Neural crest cell (in vitro differentiated cells): ENCODE results near the gene RPA3. TPM values are rescaled to one million over a fixed set of nuclear protein-coding genes. Genes with fewer than 3 reads are reported as not detected.

Experiments
- DNase-seq: peaks from one replicate; pipeline ENCODE4 v3.0.0; 2021; ENCODE audit warnings: low read depth, mixed read lengths, low spot score
- H3K27ac Mint-ChIP-seq: one replicate; pipeline ENCODE4 v1.8.0; 2021; ENCODE audit warnings: mild to moderate bottlenecking, mixed read lengths; ENCODE audit not compliant: unreplicated experiment
- H3K27me3 Mint-ChIP-seq: 2 replicates; pipeline ENCODE4 v1.8.0; 2021; ENCODE audit warnings: low read depth, mild to moderate bottlenecking, mixed read lengths
- H3K36me3 Mint-ChIP-seq: 2 replicates; pipeline ENCODE4 v1.8.0; 2021; ENCODE audit warnings: low read depth, mild to moderate bottlenecking, mixed read lengths
- H3K4me1 Mint-ChIP-seq: 2 replicates; pipeline ENCODE4 v1.8.0; 2021; ENCODE audit warnings: mixed read lengths
- H3K4me3 Mint-ChIP-seq: one replicate; pipeline ENCODE4 v1.8.0; 2021; ENCODE audit warnings: mild to moderate bottlenecking, mixed read lengths
- H3K9me3 Mint-ChIP-seq: 2 replicates; pipeline ENCODE4 v1.8.0; 2021; ENCODE audit warnings: mixed read lengths
- total RNA-seq: library from RNA; stranded (reverse); gene quantifications from 2 replicates; pipeline ENCODE4 v1.2.1, GENCODE V29; 2021
- TF ChIP-seq, protein P1 (sequence below): fragments of 200-600 bp; sonication (generic); conservative IDR thresholded peaks from 2 replicates; pipeline ENCODE4 v1.5.0; 2021; ENCODE audit warnings: antibody characterized with exemption, mild to moderate bottlenecking

RPA3 gene
- total RNA-seq, 1 donor from 2014 or later: 78.8 TPM

DNA sequence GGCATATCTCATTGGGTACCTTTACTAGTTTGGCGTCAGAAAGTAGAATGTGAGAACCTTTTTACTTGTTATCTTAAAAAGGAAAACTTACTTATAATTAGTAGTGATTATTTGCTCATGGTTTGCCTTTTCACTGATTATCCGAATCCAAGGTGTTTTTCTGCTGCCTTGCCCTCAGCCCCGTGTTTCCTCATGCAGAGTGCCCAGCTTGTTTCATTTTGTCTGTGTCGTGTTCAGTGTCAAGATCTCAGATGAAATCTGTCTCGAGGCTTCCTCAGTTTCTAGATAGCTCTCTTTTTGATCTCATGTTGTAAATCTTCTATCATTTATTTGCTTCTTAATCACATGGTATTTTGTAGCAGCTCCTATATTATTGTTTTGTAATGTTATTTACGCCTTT, 30.1 kb downstream of the RPA3 start:
- Mint-ChIP-seq H3K9me3 (no peaks in the 10 kb centered on the region), H3K27me3 (no peaks in the 10 kb centered on the region), H3K4me3 (no peak overlapping the region), H3K4me1 (peaks cover 11% of the 10 kb centered on the region), H3K36me3 (no peaks in the 10 kb centered on the region), H3K27ac (no peak overlapping the region)
- no peak for DNase-seq
- TF ChIP-seq, protein P1, sequence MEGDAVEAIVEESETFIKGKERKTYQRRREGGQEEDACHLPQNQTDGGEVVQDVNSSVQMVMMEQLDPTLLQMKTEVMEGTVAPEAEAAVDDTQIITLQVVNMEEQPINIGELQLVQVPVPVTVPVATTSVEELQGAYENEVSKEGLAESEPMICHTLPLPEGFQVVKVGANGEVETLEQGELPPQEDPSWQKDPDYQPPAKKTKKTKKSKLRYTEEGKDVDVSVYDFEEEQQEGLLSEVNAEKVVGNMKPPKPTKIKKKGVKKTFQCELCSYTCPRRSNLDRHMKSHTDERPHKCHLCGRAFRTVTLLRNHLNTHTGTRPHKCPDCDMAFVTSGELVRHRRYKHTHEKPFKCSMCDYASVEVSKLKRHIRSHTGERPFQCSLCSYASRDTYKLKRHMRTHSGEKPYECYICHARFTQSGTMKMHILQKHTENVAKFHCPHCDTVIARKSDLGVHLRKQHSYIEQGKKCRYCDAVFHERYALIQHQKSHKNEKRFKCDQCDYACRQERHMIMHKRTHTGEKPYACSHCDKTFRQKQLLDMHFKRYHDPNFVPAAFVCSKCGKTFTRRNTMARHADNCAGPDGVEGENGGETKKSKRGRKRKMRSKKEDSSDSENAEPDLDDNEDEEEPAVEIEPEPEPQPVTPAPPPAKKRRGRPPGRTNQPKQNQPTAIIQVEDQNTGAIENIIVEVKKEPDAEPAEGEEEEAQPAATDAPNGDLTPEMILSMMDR: no peak

DNA sequence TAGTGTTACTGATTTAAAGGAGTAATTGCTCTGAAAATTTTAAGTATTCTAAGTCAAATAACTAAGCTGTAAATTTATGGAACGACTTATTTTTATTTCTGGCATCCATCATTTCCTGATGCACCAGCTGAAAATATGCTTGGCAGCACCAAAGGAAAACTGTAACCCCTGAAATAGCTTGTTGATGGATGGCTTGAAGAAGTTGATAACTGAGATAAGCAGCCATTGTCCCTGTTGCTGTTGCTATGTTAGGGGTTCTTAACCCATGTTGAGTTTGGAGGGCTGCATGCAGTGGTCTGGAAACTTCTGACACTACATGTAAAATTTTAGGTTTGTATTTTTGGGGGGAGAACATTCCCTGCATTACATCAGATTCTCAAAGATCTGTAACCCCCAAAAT, 30.6 kb downstream of the RPA3 start:
- no peaks in the 10 kb centered on the region for H3K9me3 Mint-ChIP-seq
- TF ChIP-seq, protein P1: no peak
- no peak overlapping the region for H3K4me3 Mint-ChIP-seq
- no peak for DNase-seq
- no peaks in the 10 kb centered on the region for H3K36me3 Mint-ChIP-seq
- no peak overlapping the region for H3K27ac Mint-ChIP-seq
- peaks cover 11% of the 10 kb centered on the region for H3K4me1 Mint-ChIP-seq
- H3K27me3 Mint-ChIP-seq: no peaks in the 10 kb centered on the region

DNA sequence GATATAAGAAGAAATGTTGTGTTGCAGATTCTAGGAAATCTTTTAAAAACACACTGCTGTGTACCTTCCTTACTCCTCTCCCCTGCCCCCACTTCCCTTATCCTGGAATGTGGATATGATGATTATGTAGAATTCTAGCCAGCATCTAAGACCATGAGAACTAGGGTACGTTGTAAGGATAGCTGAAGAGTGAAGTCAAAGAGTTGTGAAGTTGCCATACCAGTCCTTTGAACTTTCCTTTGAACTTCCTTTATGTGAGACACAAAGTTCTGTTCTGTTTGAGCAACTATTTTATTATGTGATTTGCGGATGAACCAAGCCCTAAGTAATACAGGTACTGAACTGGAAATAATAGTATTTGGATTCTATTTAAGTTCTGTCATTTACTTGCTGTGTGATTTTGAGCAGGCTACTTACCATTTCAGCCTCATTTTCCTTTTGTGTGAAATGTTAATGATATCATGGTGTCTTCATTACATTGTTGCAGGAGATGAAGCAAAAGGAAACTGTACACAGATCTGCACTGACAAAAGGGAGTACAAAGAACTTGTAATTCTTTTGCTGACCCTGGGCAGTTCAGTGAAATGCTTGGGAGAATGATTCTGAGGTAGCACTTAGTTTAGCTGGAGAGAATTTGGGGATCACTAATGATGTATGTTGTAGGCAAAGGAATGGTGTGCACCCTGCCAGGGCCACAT, 31.4 kb downstream of the RPA3 start:
- DNase-seq: no peak
- Mint-ChIP-seq H3K4me1 (peaks cover 11% of the 10 kb centered on the region), H3K4me3 (no peak overlapping the region), H3K27ac (no peak overlapping the region), H3K36me3 (no peaks in the 10 kb centered on the region), H3K27me3 (no peaks in the 10 kb centered on the region), H3K9me3 (no peaks in the 10 kb centered on the region)
- TF ChIP-seq, protein P1: no peak

DNA sequence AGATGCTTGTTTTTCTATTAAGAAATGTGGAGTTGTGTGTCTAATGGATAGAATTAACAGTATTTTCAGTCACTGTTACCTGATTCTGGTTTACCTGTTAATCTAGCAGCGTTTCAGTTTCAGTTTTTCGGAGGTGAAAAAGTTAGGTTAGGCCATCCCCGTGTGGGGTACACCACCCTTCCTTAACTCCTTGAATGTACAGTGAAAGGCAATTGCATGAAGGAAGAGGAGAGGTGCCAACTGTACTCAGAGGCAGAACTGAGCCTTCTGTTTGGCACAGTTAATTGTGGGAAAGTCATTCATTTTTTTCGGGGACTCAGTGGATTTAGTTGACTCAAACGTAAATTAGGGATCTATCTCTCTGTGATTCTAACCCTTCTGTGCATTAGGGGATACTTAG, 35.5 kb downstream of the RPA3 start:
- DNase-seq: no peak
- H3K27me3 Mint-ChIP-seq: no peaks in the 10 kb centered on the region
- peaks cover 2% of the 10 kb centered on the region for H3K36me3 Mint-ChIP-seq
- H3K4me1 Mint-ChIP-seq: peaks cover 14% of the 10 kb centered on the region
- TF ChIP-seq, protein P1: no peak
- H3K27ac Mint-ChIP-seq: no peak overlapping the region
- H3K4me3 Mint-ChIP-seq: no peak overlapping the region
- peaks cover 2% of the 10 kb centered on the region for H3K9me3 Mint-ChIP-seq

DNA sequence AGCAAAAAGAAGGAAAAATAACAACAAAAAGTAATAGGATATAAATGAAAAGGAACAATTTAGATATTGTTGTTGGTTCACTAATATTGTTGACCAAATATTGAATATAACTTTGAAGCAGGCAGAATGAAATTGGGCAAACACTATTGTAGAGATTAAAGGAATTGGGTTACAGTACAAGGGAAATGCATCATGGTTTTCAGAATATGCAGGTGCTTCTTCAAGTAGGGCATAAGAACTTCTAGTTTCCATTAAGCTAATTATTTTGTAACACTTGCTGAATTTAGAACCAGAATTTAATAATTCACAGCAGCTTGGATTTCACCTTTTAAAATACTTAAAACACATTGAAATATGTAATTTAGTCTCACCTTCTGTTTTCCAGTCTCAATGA, 36.5 kb downstream of the RPA3 start:
- Mint-ChIP-seq H3K4me1 (peaks cover 8% of the 10 kb centered on the region), H3K9me3 (peaks cover 6% of the 10 kb centered on the region), H3K4me3 (no peak overlapping the region), H3K27me3 (no peaks in the 10 kb centered on the region), H3K27ac (no peak overlapping the region), H3K36me3 (peaks cover 7% of the 10 kb centered on the region)
- DNase-seq: no peak
- TF ChIP-seq, protein P1: no peak
